Endothelial cell of umbilical vein (primary cell): ENCODE data around the gene PROZ.
"Not testable (repeated sequence)": the region's sequence is repeated elsewhere in the genome, so short reads cannot be mapped to it uniquely, and the experiment has no call there.

Source experiments
- EZH2 ChIP-seq: IDR thresholded peaks from 2 replicates; pipeline ENCODE4 v1.6.1; 2012; ENCODE audit warnings: borderline replicate concordance, low read depth, mild to moderate bottlenecking, moderate library complexity, low read length, inconsistent platforms; ENCODE audit not compliant: severe bottlenecking
- FOS ChIP-seq: IDR thresholded peaks from 2 replicates; pipeline ENCODE4 v1.6.1; 2011; ENCODE audit warnings: mild to moderate bottlenecking, low read length, moderate library complexity, borderline replicate concordance; ENCODE audit not compliant: insufficient read depth
- POLR2A ChIP-seq: IDR thresholded peaks from 2 replicates; pipeline ENCODE4 v1.6.1; 2012; ENCODE audit warnings: low read depth, mild to moderate bottlenecking, control low read depth, low read length
- POLR2AphosphoS5 ChIP-seq: IDR thresholded peaks from 2 replicates; pipeline ENCODE4 v1.6.1; 2012; ENCODE audit warnings: low read depth, mild to moderate bottlenecking, control low read depth, low read length, moderate library complexity; ENCODE audit not compliant: insufficient read depth
- TF ChIP-seq, protein P1 (sequence below), 2 donors: IDR thresholded peaks; 1 replicate in 1 of 2; 2 replicates in 1 of 2; pipeline ENCODE4 v1.5.1; 2011; ENCODE audit warnings: low read length in 2 of 2, mild to moderate bottlenecking in 2 of 2, moderate library complexity in 2 of 2, control low read depth in 1 of 2, inconsistent platforms in 1 of 2, low read depth in 1 of 2; ENCODE audit not compliant: insufficient read depth in 1 of 2; ENCODE audit errors: extremely low read depth in 1 of 2
- TF ChIP-seq, protein P2 (sequence below): IDR thresholded peaks from 2 replicates; pipeline ENCODE4 v1.6.1; 2011; ENCODE audit not compliant: insufficient read depth, insufficient read length

DNA sequence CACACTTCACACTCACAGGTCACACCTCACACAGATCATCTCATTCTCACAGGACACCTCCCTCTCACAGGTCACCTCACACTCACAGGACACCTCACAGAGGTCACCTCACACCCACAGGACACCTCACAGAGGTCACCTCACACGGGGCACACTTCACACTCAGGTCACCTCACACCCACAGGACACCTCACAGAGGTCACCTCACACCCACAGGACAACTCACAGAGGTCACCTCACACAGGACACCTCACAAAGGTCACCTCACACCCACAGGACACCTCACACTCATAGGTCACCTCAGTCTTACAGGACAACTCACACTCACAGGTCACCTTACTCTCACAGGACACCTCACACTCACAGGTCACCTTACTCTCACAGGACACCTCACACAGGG is 46.0 kb upstream of the PROZ start:
- TF ChIP-seq, protein P1, sequence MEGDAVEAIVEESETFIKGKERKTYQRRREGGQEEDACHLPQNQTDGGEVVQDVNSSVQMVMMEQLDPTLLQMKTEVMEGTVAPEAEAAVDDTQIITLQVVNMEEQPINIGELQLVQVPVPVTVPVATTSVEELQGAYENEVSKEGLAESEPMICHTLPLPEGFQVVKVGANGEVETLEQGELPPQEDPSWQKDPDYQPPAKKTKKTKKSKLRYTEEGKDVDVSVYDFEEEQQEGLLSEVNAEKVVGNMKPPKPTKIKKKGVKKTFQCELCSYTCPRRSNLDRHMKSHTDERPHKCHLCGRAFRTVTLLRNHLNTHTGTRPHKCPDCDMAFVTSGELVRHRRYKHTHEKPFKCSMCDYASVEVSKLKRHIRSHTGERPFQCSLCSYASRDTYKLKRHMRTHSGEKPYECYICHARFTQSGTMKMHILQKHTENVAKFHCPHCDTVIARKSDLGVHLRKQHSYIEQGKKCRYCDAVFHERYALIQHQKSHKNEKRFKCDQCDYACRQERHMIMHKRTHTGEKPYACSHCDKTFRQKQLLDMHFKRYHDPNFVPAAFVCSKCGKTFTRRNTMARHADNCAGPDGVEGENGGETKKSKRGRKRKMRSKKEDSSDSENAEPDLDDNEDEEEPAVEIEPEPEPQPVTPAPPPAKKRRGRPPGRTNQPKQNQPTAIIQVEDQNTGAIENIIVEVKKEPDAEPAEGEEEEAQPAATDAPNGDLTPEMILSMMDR (IDR thresholded peaks at IDR 0.05; ENCODE audit: extremely low read depth in 1 of 2, insufficient read depth in 1 of 2, low read depth in 1 of 2, low read length in 2 of 2) = not testable (repeated sequence)
- not testable (repeated sequence) for TF ChIP-seq EZH2, POLR2AphosphoS5, POLR2A, FOS
- TF ChIP-seq, protein P2, sequence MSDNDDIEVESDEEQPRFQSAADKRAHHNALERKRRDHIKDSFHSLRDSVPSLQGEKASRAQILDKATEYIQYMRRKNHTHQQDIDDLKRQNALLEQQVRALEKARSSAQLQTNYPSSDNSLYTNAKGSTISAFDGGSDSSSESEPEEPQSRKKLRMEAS = not testable (repeated sequence)
